ENCODE results near the gene KAT5.
"Not testable (repeated sequence)": the region's sequence is repeated elsewhere in the genome, so short reads cannot be mapped to it uniquely, and the experiment has no call there.

Gene KAT5

DNA sequence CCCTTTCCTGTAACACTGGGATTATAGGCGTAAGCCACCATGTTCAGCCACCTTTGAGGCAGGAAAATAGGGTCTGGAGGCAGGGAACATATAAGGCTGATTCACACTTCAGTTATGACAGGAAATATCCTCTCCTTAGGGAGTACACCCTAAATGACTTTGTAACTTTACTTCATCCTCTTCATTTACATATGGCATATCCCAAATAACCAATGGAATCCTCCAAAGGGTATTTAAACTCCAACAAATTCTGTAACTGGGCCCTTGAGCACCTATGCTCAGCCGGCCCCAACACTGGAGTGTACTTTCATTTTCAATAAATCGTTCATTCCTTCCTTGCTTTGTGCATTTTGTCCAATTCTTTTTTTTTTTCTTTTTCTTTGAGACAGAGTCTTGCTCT is 1.6 kb upstream of the KAT5 start:
- no peak for DNase-seq

- DNase-seq, result no peak
Measured at GRCh38 chr11:65712633-65713076, 603 bp downstream of the KAT5 start.

DNA sequence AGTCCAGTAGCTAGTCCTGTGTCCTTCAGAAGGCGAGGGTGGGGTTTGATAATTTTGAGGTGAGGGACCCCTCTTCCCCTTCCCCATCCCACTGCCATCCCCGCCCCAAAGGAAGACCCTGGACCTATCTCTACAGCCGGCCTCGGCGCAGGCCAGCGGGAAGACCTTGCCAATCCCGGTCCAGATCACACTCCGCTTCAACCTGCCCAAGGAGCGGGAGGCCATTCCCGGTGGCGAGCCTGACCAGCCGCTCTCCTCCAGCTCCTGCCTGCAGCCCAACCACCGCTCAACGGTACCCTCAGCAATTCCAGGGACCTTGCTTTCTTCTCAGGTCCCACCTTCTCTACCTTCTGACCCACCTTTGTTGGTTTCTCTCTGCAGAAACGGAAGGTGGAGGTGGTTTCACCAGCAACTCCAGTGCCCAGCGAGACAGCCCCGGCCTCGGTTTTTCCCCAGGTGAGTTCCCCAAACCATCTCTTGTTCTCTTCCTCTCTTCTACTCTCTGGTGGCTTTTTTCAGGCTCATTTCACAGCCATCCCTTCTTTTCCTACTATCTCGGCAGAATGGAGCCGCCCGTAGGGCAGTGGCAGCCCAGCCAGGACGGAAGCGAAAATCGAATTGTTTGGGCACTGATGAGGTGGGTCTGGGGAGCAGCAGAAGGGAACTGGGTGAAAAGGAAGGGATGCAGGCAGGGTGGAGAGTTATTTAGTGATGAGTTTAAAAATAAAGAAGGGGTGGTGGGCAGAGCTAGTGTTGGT is 1.3 kb downstream of the KAT5 start:
- no peak for DNase-seq

DNA sequence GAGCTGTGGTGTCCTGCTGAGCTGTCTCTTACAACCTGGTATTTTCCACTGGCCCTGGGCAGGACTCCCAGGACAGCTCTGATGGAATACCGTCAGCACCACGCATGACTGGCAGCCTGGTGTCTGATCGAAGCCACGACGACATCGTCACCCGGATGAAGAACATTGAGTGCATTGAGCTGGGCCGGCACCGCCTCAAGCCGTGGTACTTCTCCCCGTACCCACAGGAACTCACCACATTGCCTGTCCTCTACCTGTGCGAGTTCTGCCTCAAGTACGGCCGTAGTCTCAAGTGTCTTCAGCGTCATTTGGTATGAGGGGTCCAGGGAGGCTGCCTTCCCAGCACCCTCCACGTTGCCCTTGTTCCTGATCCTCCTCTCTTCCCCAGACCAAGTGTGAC is 2.4 kb downstream of the KAT5 start:
- no peak for DNase-seq

- no peak for DNase-seq
Measured at GRCh38 chr11:65716302-65716701, 4.2 kb downstream of the KAT5 start.

GRCh38 chr11:65716774-65717405 is 4.8 kb downstream of the KAT5 start:
- DNase-seq, result no peak

DNA sequence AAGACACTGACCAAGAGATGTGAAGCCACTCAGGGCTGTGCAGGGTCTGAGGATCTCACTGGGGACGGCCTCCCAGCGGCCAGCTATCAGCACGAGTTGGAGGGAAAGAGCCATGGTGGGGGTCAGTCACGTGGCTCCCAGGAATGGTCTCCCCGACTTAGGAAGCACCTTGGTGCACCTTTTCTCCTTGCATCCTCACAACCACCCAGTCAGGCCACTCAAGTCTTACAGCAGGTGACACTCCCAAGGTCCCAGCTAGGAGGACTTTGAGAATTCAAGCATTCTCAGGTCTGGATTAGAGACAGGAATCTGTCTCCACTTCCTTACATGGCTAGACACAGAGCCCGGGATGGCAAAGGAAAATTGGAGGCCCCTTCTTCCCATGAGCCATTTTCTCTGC is 5.9 kb downstream of the KAT5 start:
- DNase-seq, result no peak

GRCh38 chr11:65718531-65718930 is 6.5 kb downstream of the KAT5 start:
- no peak for DNase-seq

DNA sequence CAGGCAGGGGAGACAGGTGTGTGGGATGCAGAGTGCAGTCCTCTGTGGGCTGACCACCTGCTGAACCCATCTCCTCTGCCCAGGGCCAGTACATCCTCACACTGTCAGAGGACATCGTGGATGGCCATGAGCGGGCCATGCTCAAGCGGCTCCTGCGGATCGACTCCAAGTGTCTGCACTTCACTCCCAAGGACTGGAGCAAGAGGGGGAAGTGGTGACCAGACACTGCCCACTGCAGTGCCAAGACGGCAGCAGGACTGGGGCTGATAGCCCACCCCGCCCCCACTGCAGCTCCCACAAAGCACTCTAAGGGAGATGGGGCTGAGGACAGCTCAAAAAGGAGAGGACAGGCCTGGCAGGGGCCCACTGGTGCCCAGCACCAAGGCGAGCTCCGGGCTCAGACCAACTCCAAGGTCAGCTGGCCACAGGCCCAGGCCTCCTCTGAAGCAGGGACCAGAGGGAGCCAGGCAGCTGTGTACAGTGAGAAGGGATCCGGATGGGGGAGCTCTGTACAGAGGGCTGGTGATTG is 7.0 kb downstream of the KAT5 start:
- DNase-seq, result no peak

DNA sequence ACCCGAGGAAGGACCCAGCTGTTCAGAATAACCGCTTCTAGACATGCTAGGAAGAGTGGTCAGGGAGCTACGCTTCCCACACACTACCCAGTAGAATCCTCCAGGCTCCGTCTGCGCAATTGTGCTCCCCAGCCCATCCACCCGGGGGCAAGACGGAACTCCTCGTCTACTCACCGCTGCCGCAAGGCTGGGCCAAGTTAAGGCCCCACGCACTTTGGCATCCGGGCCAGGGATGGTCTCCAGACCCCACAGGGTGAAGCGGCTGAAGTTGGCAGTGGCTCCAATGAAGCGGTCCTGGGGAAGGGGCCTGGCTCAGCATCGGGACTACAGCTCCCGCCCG is 7.8 kb downstream of the KAT5 start:
- no peak for DNase-seq

DNA sequence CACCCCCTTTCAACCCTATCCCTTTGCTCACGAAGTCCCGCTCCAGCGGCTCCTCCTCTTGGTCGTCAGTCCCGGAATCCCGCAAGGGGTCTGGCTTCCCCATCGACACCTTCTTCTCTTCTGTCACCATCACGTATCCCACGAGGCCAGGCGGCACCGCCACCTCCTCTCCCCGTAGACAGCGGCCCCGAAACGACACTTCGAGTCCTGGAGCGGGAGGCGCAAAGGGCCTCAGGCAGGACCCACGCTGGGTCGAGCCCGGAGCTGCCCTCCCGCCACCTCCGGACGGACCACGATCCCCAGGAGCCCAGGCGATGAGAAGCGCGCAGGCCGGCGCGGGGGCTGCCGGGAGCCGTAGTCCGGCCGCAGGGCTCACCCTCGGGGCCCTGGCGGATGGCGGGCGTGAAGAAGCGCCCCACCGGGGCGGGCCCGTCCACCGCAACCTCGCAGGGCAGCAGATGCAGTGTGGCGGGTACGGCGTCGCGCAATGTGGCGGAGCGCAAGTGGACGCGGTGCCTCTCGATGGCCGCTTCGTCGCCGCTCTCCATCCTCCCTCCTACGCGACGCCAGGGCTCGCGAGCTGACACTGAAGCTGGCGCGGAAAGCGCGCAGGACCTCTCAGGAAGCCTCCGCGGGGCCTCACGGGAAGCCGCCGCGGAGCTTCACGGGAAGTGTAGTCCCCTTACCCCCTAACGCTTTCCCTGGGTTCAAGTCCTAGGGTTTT is 8.3 kb downstream of the KAT5 start, which contains the start of gene RNASEH2C:
Gene RNASEH2C (minus strand): TSS at position 588 of the 724 bp plus-strand sequence. CDS start 40 bp downstream, at position 548.
- peak; percentile 60 to 90 for DNase-seq

DNA sequence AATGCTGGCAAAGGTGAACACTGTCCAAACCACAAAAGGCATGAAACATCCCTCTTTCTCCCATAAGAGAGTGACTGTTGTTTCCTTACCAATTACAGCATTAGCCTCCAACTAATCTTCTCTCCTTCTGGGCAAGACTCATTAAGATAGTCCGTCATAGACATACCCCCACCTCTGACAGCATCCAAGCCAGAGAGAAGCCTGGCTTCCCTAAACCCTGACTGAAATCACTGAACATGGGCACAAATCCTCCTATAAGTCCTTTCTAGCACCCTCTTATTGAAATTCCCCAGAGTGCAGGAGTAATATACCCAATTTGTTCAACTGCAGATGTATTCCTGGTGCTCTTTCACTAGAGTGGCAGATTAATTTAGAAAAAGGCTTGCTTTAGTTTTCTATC is 10.2 kb downstream of the KAT5 start:
- DNase-seq, result no peak

- no peak for DNase-seq
Measured at GRCh38 chr11:65726660-65727059, 14.6 kb downstream of the KAT5 start.

- no peak for DNase-seq
Measured at GRCh38 chr11:65727865-65728264, 15.8 kb downstream of the KAT5 start.

DNA sequence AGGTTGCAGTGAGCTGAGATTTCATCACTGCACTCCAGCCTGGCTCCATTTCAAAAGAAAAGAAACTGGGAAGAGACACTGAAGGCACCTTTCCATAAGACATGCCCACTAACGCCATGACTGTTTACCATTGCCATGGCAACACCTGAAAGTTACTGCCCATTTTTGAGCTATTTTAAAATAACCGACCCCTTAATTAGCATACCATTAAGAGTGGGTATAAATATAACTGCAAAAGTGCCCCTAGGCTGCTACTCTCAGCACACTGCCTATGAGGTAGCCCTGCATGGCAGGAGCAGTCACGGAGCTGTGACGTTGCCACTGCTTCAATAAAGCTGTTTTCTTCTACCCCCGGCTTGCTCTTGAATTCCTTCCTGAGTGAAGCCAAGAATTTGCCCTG is 18.4 kb downstream of the KAT5 start:
- DNase-seq, result no peak

GRCh38 chr11:65735111-65735510 is 23.1 kb downstream of the KAT5 start:
- DNase-seq, result not testable (repeated sequence)

GRCh38 chr11:65736810-65737209 is 24.8 kb downstream of the KAT5 start:
- no peak for DNase-seq

GRCh38 chr11:65739022-65739421 is 27.0 kb downstream of the KAT5 start:
- no peak for DNase-seq

DNA sequence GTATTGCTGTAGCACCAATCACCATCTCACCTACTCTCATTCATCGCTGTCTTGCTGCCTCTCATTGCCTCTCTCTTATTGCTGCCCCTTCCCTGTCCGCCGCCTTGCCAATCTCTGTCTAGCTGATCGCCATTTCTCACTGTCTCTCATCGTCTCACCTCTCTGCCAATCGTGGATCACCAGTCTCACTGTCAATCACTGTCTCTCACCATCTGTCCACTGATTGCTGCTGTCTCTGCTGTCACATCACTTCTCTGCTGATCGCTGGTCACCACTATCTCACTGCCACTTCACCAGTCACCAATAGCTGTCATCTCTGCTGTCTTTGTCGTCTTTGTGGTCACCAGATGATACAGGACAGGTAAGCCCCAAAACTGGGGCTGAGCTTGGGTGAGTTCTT is 29.1 kb downstream of the KAT5 start:
- no peak for DNase-seq

GRCh38 chr11:65742353-65742752 is 30.3 kb downstream of the KAT5 start:
- DNase-seq, result no peak

GRCh38 chr11:65743681-65744025 is 31.6 kb downstream of the KAT5 start:
- no peak for DNase-seq

GRCh38 chr11:65744026-65744698 is 32.1 kb downstream of the KAT5 start:
- peak in 1 of 2 experiments; percentile 40 for DNase-seq

- no peak for DNase-seq
Measured at GRCh38 chr11:65744699-65745042, 32.6 kb downstream of the KAT5 start.
